ENCODE results near the gene CCDC197.
A peak's percentile ranks its signal among the peaks of the same experiment; 100 is the strongest.

CCDC197 gene

DNA sequence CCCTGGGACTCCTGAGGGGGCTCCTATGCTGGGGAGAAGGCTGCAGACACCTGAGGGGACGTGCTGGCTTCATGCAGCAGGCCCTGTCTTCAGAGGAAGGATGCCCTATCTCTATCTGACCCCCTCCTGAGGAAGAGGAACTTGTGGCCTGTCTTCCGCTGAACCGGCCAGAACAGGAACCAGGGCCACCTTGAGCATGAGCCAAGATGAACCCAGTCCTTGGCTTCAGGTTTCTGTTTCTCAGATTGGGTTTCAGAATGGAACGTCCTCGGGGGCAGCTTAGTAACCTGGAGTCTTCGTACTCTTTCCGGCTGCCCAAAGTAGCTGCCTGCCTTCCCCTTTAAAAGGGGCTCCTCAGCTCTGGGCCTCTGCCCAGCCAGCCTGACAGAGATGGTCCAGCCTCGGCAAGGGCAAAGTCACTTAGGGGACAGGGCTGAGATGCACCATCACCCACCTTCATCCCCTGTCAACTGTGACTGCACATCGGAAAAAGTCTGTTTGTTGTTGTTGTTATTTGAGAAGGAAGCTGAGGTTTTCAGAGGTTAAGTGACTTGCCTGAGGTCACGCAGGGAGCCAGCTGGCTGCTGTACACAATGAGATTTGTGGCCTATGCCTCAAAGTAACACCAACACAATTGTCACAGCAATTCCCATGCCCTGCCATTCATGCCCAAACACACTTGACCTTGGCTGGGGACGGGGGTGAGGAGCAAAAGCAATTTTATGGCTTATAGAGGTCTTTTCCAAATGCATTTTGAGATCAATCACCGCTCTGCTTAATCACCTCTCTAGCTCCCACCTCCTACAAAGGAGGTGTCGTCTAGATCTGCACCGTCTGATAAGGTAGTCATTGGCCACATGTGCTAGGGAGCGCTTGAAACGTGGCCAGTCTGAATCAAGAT is 34.1 kb upstream of the CCDC197 start:
- DNase-seq: no peak

DNA sequence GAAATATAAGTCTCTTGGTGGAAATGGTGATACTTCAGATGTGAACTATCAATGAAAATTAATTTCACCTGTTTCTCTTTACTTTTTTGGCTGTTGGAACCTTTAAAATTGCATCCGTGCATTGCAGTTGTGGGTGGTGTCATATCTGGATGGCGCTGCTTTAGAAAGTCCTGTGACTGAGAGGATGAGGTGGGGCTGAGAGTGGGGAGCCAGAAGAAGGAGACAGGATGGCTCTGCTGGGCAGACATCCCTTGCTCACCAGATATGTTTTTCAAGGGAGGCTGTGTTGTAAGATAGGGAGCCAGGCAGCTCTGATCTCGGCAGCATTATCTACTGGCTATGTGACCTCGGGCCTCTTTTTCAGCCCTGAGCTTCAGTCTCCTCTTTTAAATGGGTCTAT is 33.4 kb upstream of the CCDC197 start:
- no peak for DNase-seq

- no peak for DNase-seq
These were observed 32.8 kb upstream of the CCDC197 start for GRCh38 chr14:93964281-93964680.

DNA sequence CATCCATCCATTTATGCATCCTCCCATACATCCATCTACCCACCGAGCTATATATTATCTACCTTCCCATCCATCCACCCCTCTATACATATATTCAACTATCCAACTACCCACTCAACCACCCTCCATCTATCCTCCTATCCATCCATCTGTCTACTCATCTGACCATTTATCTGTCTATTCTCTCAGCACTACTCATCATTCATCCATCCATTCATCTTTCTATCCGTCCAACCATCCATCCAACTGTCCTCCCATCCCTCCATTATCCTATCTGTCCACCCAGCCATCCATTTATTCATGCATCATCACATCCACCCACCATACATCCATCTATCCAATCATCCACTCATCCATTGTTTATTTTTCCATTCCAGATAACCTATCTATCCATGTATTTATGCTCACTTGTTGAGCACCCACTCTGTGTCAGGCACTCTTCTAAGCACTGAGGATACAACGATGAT is 32.2 kb upstream of the CCDC197 start:
- DNase-seq: no peak

GRCh38 chr14:93965287-93965821 is 31.7 kb upstream of the CCDC197 start:
- no peak for DNase-seq

DNA sequence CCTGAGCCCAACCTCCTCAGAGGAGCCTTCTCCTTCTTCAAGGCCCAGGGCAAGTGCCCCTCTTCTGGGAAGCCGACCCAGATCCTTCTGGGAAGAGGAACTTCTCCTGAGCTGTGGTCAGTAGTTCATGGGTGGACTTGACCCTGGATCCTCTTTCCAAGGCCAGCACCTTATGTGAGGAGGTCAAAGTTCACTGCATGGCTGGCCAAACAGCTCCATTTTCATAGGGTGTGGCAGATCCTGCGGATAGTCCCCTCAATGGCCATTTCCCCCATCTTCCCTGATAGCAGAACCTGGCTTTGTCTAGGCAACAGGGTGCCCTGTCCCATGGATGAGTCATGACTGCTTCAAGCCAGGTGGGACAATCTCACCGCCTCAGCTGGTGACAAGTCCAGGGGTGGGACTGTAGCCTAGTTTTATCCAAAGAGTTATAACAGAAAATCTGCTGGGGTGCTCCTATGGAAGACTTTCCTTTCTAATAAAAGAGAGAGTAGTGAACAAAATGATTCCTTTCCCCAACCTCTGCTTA is 31.1 kb upstream of the CCDC197 start:
- no peak for DNase-seq

DNA sequence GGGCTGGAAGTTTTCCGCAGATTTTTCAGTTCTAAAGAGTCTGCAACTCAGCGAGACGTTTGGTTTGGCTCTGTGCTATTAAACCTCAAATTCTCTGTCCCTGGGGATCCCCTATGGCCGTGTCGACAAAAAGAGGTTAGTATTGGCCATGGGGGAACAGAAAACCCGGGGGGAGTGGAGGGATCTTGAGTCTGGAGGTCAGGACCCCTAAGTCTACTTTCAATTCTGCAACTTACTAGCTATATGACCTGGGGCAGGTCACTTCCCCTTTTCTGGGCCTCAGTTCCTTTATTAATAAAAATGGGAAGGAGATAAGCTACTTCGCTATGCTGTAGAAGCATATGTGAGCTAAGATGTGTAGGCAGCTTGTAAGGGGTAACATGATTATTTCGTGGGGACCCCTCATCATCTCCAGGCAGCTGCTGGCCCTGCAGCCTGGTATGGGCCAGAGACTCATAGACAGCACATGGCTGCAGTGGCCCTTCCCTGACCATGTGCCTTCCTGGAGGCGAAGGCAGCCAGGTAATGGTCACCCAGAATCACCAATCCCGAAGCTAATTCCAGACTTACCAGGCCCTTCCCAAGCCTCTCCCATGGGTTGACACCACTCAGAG is 29.4 kb upstream of the CCDC197 start:
- DNase-seq: no peak

- no peak for DNase-seq
These were observed 27.8 kb upstream of the CCDC197 start for GRCh38 chr14:93969082-93969828.

- peak; percentile 73 for DNase-seq
These were observed 26.5 kb upstream of the CCDC197 start for GRCh38 chr14:93970585-93970964.

DNA sequence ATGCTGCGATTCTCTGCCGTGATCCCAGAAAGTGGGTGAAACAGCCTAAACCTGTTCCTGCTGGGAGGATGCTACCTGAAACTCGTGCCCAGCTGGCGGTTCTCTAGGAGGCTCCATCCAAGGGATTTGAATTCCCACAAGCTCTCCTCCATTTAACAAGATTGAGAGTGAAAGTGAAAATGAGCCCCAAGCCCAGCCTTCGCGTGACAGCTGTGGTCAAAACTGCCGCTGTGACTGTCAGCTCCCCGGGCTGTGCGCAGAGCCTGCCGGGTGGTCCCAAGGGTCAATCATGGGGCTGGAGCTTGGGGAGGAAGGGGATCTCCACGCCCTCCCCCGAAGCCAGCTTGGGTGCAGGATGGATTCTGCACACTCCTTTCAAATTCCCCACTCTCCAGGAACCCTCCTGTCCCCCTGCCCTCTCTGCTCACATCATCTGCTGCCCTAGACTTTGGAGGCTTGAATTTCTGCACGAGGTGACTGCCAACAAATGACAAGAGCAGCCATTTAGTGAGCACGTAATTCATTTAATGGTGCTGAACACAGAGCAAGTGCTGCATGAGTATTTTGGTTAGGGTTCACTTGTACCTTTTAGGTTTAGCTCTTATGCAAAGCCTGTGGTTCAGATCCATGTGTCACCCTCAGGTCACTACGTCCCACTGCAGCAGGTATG is 26.0 kb upstream of the CCDC197 start:
- peak; percentile 73 for DNase-seq

GRCh38 chr14:93971635-93972027 is 25.5 kb upstream of the CCDC197 start:
- DNase-seq: no peak

DNA sequence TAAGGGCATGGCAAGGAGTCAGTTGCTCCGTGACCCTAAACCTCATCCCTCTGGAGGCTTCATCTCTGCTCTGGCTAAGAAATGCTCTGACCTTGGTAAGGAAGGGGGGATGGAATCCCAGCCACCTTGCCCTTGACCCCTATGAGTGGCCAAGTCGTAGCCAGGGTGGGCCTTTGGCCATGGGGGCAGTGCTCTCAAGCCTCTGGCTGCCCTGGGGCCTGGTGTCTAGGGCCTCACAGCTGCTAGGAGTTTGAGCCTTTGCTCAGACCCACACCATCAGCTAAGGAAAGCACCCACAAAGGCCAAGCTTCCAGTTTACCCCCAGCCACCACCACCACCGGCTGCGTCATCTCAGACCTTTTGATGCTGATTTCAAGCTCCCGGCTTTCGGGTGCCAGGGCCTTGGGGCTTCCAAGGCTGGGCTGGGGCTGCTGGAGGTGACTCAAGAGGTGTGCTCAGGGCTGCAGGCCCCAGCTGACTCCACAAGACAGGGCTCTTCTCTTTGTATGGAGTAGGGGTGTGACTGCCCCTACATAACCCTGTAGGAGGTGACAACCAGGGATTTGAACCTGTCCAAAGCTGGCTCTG is 24.4 kb upstream of the CCDC197 start:
- no peak for DNase-seq

GRCh38 chr14:93973607-93974006 is 23.5 kb upstream of the CCDC197 start:
- no peak for DNase-seq

GRCh38 chr14:93974299-93974698 is 22.8 kb upstream of the CCDC197 start:
- DNase-seq: no peak

DNA sequence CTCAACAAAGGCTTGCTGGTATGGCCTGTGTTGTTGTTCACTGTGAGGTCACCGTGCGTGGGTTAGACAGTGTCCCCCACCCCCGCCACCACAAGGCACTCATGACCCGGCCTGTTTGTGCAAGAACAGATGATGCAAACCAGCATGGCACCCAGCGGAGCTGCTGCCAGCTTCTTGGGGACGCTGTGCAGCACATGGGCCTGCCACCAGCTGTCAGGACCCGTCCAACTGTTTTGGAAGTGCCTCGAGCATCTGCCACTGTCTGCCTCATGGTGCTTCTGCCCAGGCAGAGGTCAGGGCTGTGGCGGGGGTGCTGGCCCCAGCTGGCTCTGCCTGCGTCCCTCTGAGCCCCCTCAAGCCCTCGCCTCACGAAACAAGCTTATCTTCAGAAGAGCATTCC is 22.3 kb upstream of the CCDC197 start:
- DNase-seq: no peak

- no peak for DNase-seq
These were observed 21.2 kb upstream of the CCDC197 start for GRCh38 chr14:93975791-93976476.

GRCh38 chr14:93976477-93977057 is 20.5 kb upstream of the CCDC197 start, which contains the start of gene ASB2:
ASB2 (minus strand) TSS chr14:93976570; CDS start chr14:93964539, 12,031 bp downstream.
- no peak for DNase-seq

GRCh38 chr14:93977171-93977570 is 19.9 kb upstream of the CCDC197 start:
- no peak for DNase-seq

DNA sequence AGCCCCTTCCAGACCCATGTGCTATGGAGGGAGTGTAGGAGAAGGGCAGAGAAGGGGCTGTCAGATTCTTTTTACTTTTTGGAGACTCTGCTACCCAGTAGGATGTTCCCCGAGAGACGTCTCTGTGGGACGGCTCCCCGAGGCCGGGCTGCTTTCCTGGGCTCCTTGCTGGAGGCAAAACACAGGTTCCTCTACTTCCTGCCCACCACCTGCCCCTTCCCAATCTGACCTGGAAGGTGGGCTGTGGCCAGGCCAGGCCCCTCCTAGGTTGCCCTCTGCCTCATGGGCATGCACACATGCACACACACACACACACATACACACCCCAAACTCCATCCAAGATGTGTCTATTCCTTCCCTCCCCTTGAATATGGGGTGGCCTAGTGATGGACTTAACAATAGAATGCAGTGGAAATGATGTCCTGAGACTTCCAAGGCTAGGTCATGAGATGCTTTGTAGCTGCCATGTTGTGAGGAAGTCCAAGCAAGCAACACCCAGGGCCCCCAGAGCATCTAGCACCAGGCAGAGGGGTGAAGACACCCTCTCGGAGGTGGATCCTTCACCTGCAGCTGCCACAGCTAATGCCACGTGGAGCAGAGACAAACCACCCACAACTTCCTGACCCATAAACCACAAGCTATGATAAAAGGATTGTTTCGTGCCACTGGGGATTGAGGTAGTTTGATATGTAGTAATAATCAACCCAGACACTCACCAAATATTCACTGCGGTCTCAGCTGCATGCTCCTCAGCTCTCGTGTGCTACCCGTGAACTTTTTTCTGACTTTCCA is 19.1 kb upstream of the CCDC197 start:
- no peak for DNase-seq

GRCh38 chr14:93978735-93979134 is 18.4 kb upstream of the CCDC197 start:
- DNase-seq: no peak
